Measurements from ENCODE around the gene PKN2. TPM values are rescaled to one million over a fixed set of nuclear protein-coding genes. Genes with fewer than 3 reads are reported as not detected.

The PKN2 gene
- total RNA-seq (18.4 and 27.6 TPM in 2 replicates), polyA plus RNA-seq (22.5 and 25.8 TPM in 2 replicates)

- no peaks in the 10 kb centered on the region for H3K9me3 ChIP-seq (ENCODE audit: low read depth)
- H3K4me1 ChIP-seq (ENCODE audit: low read depth), result peaks cover 26% of the 10 kb centered on the region
- no peaks in the 10 kb centered on the region for H3K27me3 ChIP-seq
- H3K4me3 ChIP-seq, result peak within 1 kb of the TSS; percentile 89
- DNase-seq (ENCODE audit: low read depth in 1 of 2, low spot score in 1 of 2), result peak; percentile 100
- TF ChIP-seq, protein P1, sequence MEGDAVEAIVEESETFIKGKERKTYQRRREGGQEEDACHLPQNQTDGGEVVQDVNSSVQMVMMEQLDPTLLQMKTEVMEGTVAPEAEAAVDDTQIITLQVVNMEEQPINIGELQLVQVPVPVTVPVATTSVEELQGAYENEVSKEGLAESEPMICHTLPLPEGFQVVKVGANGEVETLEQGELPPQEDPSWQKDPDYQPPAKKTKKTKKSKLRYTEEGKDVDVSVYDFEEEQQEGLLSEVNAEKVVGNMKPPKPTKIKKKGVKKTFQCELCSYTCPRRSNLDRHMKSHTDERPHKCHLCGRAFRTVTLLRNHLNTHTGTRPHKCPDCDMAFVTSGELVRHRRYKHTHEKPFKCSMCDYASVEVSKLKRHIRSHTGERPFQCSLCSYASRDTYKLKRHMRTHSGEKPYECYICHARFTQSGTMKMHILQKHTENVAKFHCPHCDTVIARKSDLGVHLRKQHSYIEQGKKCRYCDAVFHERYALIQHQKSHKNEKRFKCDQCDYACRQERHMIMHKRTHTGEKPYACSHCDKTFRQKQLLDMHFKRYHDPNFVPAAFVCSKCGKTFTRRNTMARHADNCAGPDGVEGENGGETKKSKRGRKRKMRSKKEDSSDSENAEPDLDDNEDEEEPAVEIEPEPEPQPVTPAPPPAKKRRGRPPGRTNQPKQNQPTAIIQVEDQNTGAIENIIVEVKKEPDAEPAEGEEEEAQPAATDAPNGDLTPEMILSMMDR (IDR thresholded peaks at IDR 0.05; ENCODE audit: low read depth, low read length), result peak; percentile 16
- no peaks in the 10 kb centered on the region for H3K36me3 ChIP-seq
- peak within 1 kb of the TSS; percentile 95 for H3K27ac ChIP-seq
Observed at GRCh38 chr1:88683541-88684481, at the start of gene PKN2. Gene PKN2, plus strand, starts transcription at chr1:88684273. Its CDS starts 308 bp downstream, at chr1:88684581.

DNA sequence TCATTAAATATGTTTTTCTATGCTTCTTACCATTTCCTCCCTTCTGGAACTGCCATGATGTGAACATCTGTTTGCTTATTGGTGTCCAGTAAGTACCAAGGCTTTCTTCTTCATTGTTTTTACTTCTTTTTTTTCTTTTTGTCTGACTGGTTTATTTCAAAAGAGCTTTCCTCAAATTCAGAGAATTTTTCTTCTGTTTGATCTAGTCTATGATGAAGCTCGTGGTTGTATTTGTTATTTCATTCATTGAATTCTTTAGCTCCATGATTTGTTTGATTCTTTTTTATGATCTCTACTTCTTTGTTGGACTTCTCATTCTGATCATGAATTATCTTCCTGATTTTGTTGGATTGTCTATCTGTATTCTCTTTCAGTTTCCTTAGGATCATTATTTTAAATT is 49.5 kb upstream of the PKN2 start:
- no peaks in the 10 kb centered on the region for H3K4me1 ChIP-seq (ENCODE audit: low read depth)
- TF ChIP-seq, protein P1 (IDR thresholded peaks at IDR 0.05; ENCODE audit: low read depth, low read length), result no peak
- no peaks in the 10 kb centered on the region for H3K36me3 ChIP-seq
- no peak overlapping the region for H3K4me3 ChIP-seq
- no peaks in the 10 kb centered on the region for H3K9me3 ChIP-seq (ENCODE audit: low read depth)
- no peaks in the 10 kb centered on the region for H3K27me3 ChIP-seq
- no peak for DNase-seq (ENCODE audit: low read depth in 1 of 2, low spot score in 1 of 2)
- no peak overlapping the region for H3K27ac ChIP-seq

- no peaks in the 10 kb centered on the region for H3K27me3 ChIP-seq
- no peaks in the 10 kb centered on the region for H3K36me3 ChIP-seq
- TF ChIP-seq, protein P1 (IDR thresholded peaks at IDR 0.05; ENCODE audit: low read depth, low read length), result no peak
- no peak overlapping the region for H3K27ac ChIP-seq
- no peaks in the 10 kb centered on the region for H3K9me3 ChIP-seq (ENCODE audit: low read depth)
- no peak overlapping the region for H3K4me3 ChIP-seq
- DNase-seq (ENCODE audit: low read depth in 1 of 2, low spot score in 1 of 2), result no peak
- H3K4me1 ChIP-seq (ENCODE audit: low read depth), result no peaks in the 10 kb centered on the region
Observed at GRCh38 chr1:88640060-88640459, 44.0 kb upstream of the PKN2 start.

DNA sequence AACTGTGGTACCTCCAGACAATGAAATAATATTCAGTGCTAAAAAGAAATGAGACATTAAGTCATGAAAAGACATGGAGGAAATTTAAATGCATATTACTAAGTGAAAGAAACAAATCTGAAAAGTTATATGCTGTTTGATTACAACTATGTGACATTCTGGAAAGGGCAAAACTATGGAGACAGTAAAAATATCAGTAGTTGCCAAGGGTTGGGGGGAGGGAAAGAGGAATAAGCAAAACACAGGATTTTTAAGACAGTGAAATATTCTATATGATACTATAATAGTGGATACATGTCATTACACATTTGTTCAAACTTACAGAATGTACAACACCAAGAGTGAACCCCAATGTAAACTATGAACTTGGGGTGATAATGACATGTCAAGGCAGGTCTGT is 38.2 kb upstream of the PKN2 start:
- no peaks in the 10 kb centered on the region for H3K36me3 ChIP-seq
- no peaks in the 10 kb centered on the region for H3K9me3 ChIP-seq (ENCODE audit: low read depth)
- no peaks in the 10 kb centered on the region for H3K27me3 ChIP-seq
- TF ChIP-seq, protein P1 (IDR thresholded peaks at IDR 0.05; ENCODE audit: low read depth, low read length), result no peak
- H3K27ac ChIP-seq, result no peak overlapping the region
- no peak for DNase-seq (ENCODE audit: low read depth in 1 of 2, low spot score in 1 of 2)
- H3K4me3 ChIP-seq, result no peak overlapping the region
- H3K4me1 ChIP-seq (ENCODE audit: low read depth), result no peaks in the 10 kb centered on the region

DNA sequence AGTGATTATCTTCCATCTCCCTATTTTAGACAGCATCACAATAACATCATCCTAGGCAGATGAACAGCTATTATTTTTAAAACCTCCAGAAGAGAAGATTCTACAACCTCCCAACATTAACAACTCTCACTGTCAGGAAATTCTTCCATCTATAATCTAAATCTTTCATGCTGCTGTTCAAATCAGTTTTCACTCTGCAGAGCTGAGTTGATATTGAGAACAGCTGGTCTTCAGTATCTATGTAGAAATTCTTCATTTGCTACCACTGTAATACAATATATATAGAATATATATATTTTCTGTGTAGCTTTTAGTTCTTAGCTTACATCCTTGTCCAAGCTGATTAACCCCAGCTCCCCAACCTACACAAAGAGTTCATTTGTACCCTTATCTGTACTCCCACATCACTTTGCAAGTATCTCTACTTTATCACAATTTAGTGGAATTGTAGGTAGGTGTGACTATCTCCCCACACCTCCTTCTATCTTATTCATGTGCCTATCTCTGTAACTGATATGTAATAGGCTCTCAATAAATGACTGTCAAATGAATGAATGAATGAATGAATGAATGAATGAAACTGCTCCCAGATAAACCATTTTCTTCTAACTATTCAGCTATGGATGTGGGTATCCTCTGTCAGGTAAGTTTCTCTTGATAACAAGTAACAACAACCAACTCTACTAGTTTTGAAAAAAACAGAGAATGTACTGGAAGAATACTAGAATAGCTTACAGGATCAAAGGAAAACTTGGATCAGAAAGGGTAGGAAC is 37.4 kb upstream of the PKN2 start:
- no peaks in the 10 kb centered on the region for H3K9me3 ChIP-seq (ENCODE audit: low read depth)
- H3K36me3 ChIP-seq, result no peaks in the 10 kb centered on the region
- no peaks in the 10 kb centered on the region for H3K4me1 ChIP-seq (ENCODE audit: low read depth)
- TF ChIP-seq, protein P1 (IDR thresholded peaks at IDR 0.05; ENCODE audit: low read depth, low read length), result no peak
- DNase-seq (ENCODE audit: low read depth in 1 of 2, low spot score in 1 of 2), result no peak
- no peaks in the 10 kb centered on the region for H3K27me3 ChIP-seq
- H3K27ac ChIP-seq, result no peak overlapping the region
- H3K4me3 ChIP-seq, result no peak overlapping the region

All from cardiac muscle cell (in vitro differentiated cells and primary cell).